Fibroblast of lung (primary cell): Measurements from ENCODE around the gene SLC29A1. TPM values are rescaled to one million over a fixed set of nuclear protein-coding genes. Genes with fewer than 3 reads are reported as not detected.
A peak's percentile ranks its signal among the peaks of the same experiment; 100 is the strongest.

ENCODE experiments used
- DNase-seq, 2 donors: peaks; one replicate each; pipeline versions ENCODE4 v3.0.0 to v3.0.0-alpha.2; 2010; ENCODE audit warnings: low read depth in 2 of 2
- H2AFZ ChIP-seq: 2 replicates; pipeline ENCODE4 v1.5.1; 2012; ENCODE audit warnings: low read length, control low read depth, inconsistent platforms
- H3K27ac ChIP-seq: 2 replicates; pipeline ENCODE4 v1.5.1; 2011; ENCODE audit warnings: low read length, control low read depth; ENCODE audit not compliant: insufficient read depth
- H3K27me3 ChIP-seq: 2 replicates; pipeline ENCODE4 v1.5.1; 2011; ENCODE audit warnings: mild to moderate bottlenecking, low read length; ENCODE audit not compliant: control insufficient read depth, insufficient read depth
- H3K36me3 ChIP-seq: 2 replicates; pipeline ENCODE4 v1.5.1; 2011; ENCODE audit warnings: low read length; ENCODE audit not compliant: control insufficient read depth, insufficient read depth
- H3K4me1 ChIP-seq: 2 replicates; pipeline ENCODE4 v1.5.1; 2011; ENCODE audit warnings: low read length; ENCODE audit not compliant: control insufficient read depth, insufficient read depth; ENCODE audit errors: extremely low read depth
- H3K4me2 ChIP-seq: 2 replicates; pipeline ENCODE4 v1.5.1; 2011; ENCODE audit warnings: low read length, control low read depth; ENCODE audit not compliant: insufficient read depth; ENCODE audit errors: extremely low read depth
- H3K4me3 ChIP-seq, 4 experiments: fragments of 200-600 bp in 1 of 4; sonication (generic) in 1 of 4; replicated peaks in 1 of 4; 2 replicates each; pipeline ENCODE4 v1.5.1; 2011 to 2016; ENCODE audit warnings: low read length in 4 of 4, low read depth in 3 of 4, mild to moderate bottlenecking in 3 of 4, control low read depth in 2 of 4, inconsistent platforms in 1 of 4, mixed read lengths in 1 of 4; ENCODE audit not compliant: insufficient read depth in 1 of 4; ENCODE audit errors: control extremely low read depth in 1 of 4
- H3K79me2 ChIP-seq: 2 replicates; pipeline ENCODE4 v1.5.1; 2012; ENCODE audit warnings: mild to moderate bottlenecking, low read length, inconsistent platforms; ENCODE audit not compliant: control insufficient read depth, insufficient read depth
- H3K9ac ChIP-seq: 2 replicates; pipeline ENCODE4 v1.5.1; 2011; ENCODE audit warnings: mild to moderate bottlenecking, low read length, control low read depth; ENCODE audit not compliant: insufficient read depth
- H3K9me3 ChIP-seq: 2 replicates; pipeline ENCODE4 v1.5.1; 2012; ENCODE audit warnings: low read depth, low read length; ENCODE audit not compliant: control insufficient read depth, insufficient read depth
- H4K20me1 ChIP-seq: 2 replicates; pipeline ENCODE4 v1.5.1; 2011; ENCODE audit warnings: low read length; ENCODE audit not compliant: control insufficient read depth, insufficient read depth; ENCODE audit errors: extremely low read depth
- CTCF ChIP-seq, 2 donors: IDR thresholded peaks in 1 of 2; conservative IDR thresholded peaks in 1 of 2; 1 replicate in 1 of 2; 2 replicates in 1 of 2; pipeline ENCODE4 v1.5.1; 2011 to 2012; ENCODE audit warnings: low read length in 2 of 2, control low read depth in 1 of 2, inconsistent platforms in 1 of 2, low read depth in 1 of 2, mild to moderate bottlenecking in 1 of 2
- EZH2 ChIP-seq: IDR thresholded peaks from 2 replicates; pipeline ENCODE4 v1.5.1; 2012; ENCODE audit warnings: low read length, control low read depth, mild to moderate bottlenecking; ENCODE audit errors: missing control alignments
- polyA plus RNA-seq, 2 donors: library from polyadenylated mRNA; depleted of rRNA in 1 of 2; stranded (reverse) in 1 of 2; unstranded in 1 of 2; fragments of >200 nt; gene quantifications; 2 replicates each; pipeline ENCODE4 v1.2.1, GENCODE V29; 2011 to 2012; ENCODE audit warnings: missing spikeins in 1 of 2
- total RNA-seq: library from RNA; depleted of rRNA; stranded (reverse); fragments of >200 nt; gene quantifications from 2 replicates; pipeline ENCODE4 v1.2.1, GENCODE V29; 2014

The SLC29A1 gene
- total and polyA plus RNA-seq, 2 donors (not counting 1 experiment from before 2014, with no cell fraction given): 13.4 to 21.9 TPM

DNA sequence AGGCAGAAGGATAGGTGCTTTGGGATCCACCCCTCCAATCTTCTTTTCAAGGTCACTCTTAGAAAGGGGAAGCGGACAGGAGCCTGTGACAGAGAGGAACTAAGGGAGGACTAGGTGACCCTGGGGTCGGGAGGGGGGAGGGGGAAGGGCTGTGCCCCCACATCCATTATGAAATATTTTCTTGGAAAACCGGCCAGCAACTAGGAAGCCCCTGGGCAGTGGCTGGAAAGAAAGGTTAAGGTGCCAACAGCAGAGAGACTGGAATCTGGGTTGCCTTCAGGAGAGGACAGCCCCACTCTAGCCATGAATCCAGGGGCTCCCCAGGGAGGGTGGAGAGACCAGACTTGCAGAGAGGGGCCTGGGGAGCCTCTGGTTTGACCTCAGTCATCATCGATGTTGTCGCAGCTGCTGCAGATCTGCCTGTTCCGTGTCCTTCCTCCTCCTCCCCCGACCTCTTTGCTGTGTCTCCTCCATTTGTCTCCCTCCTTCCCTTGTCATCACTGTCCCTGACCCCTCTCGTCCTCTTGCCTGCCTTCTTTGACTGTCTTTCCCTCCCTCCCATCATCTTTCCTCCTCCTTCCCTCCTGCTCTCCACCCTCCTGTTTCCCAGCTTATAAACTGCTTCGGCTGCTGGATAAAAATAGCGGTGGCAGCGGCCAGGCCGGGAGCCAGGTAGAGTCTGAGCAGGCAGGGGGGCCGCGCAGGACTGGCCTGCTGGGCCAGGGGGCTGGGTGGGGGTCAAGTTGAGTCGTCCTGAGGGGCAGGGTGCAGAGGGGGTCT, 3.2 kb downstream of the SLC29A1 start:
- Histone ChIP-seq H3K4me1 (peaks cover 16% of the 10 kb centered on the region), H3K79me2 (peaks cover 4% of the 10 kb centered on the region), H3K9ac (no peak overlapping the region)

DNA sequence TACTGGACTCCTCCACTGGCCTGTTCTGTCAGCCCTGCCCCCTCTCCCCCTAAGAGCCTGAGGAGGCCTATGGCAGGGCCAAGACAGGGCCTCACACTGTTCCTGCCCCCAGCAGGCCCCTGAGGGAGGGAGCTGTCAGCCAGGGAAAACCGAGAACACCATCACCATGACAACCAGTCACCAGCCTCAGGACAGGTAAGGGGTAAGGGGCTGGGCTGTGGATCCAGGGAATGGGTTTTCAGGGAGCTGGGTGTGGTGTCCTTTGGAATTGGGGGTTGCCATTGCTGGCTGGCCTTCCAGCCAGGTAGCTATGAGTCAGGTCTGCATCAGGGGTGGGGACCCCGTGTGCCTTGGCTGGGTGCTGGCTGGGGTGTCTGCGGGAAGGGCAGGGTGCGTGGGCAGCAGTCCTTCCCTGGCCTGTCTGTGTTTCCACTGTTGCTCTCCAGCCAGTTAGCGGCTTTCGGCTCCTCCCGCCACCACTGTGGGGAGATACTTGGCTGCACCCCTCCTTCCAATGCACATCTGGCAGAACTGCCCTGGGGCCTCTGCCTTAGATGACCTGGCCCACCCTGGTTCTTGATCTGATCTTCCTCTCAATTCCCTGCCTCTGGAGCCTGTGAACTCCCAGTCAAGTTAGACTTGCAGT, 3.9 kb downstream of the SLC29A1 start:
- Histone ChIP-seq H4K20me1 (no peaks in the 10 kb centered on the region), H3K27ac (no peak overlapping the region), H2AFZ (no peak overlapping the region), H3K79me2 (peaks cover 4% of the 10 kb centered on the region), H3K4me1 (peaks cover 12% of the 10 kb centered on the region), H3K4me3 (no peak overlapping the region), H3K4me2 (no peak overlapping the region), H3K36me3 (peaks cover 5% of the 10 kb centered on the region), H3K9ac (no peak overlapping the region), H3K27me3 (no peaks in the 10 kb centered on the region), H3K9me3 (no peaks in the 10 kb centered on the region)
- DNase-seq: no peak
- TF ChIP-seq EZH2: no peak
- TF ChIP-seq CTCF (conservative IDR thresholded peaks at IDR 0.05 in 1 of 2, IDR thresholded peaks at IDR 0.05 in 1 of 2; ENCODE audit: low read depth in 1 of 2, low read length in 2 of 2): no peak

More for the DNA sequence above, 3.2 kb downstream of the SLC29A1 start:
- no peak overlapping the region for H3K4me3 ChIP-seq
- H3K27ac ChIP-seq: no peak overlapping the region
- H3K4me2 ChIP-seq: peak overlapping the region; percentile 25
- no peaks in the 10 kb centered on the region for H3K27me3 ChIP-seq
- TF ChIP-seq EZH2 (no peak), CTCF (conservative IDR thresholded peaks at IDR 0.05 in 1 of 2, IDR thresholded peaks at IDR 0.05 in 1 of 2; ENCODE audit: low read depth in 1 of 2, low read length in 2 of 2) (no peak)
- peak overlapping the region; percentile 64 for H2AFZ ChIP-seq
- DNase-seq: no peak
- H3K9me3 ChIP-seq: no peaks in the 10 kb centered on the region
- H3K36me3 ChIP-seq: peaks cover 2% of the 10 kb centered on the region
- no peaks in the 10 kb centered on the region for H4K20me1 ChIP-seq

DNA sequence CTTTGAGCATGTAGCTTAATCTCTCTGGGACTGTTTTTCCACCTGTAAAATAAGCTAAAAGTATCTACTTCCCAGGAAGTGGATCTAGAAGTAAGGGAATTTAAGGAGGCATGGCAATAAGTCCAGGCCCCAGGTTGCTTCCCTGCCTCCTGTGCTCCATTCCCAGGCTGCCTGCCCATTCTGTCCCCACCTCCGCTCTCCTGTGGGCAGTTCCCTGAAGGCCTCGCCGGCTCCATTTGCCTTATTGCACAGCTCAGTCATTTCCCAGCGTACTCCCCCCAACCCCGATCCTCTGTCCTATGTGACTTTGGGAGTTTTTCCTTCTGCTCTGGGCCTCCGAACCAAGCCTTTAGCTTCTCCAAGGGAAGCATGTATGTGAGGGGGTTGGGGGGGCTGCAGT, 4.6 kb downstream of the SLC29A1 start:
- no peaks in the 10 kb centered on the region for H3K27me3 ChIP-seq
- no peak overlapping the region for H3K27ac ChIP-seq

More for the DNA sequence above, 4.6 kb downstream of the SLC29A1 start:
- Histone ChIP-seq H3K9me3 (no peaks in the 10 kb centered on the region), H3K79me2 (peaks cover 4% of the 10 kb centered on the region), H3K4me2 (no peak overlapping the region), H2AFZ (no peak overlapping the region), H3K4me3 (no peak overlapping the region), H4K20me1 (no peaks in the 10 kb centered on the region), H3K4me1 (peaks cover 12% of the 10 kb centered on the region), H3K9ac (no peak overlapping the region), H3K36me3 (peaks cover 6% of the 10 kb centered on the region)
- TF ChIP-seq CTCF (conservative IDR thresholded peaks at IDR 0.05 in 1 of 2, IDR thresholded peaks at IDR 0.05 in 1 of 2; ENCODE audit: low read depth in 1 of 2, low read length in 2 of 2) (no peak), EZH2 (no peak)
- DNase-seq: no peak
